ENCODE measurements around the gene GRAMD2B. TPM values are rescaled to one million over a fixed set of nuclear protein-coding genes. Genes with fewer than 3 reads are reported as not detected.

Gene GRAMD2B
- polyA plus RNA-seq, 5 donors: 9.0 to 11.5 (median 11.1) TPM

DNA sequence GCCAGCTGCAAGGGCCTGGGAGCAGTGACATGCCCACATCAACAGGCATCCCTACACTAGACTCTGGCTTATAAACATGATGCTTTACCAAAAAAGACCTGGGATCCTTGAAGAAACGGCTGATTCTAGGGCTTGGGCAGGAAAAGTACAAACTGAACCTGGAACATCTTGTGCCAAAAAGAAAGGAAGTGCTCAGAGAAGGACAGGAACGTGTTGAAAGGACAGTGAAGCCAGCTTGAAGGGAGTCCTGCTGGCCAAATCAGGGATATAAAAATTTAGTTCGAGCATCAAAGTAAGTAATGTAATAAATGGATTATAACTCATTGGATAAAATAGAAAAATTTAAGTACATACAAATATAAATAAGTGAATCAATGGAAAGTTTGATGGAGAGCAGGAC lies 113.7 kb downstream of the GRAMD2B start:
- no peak for DNase-seq

DNA sequence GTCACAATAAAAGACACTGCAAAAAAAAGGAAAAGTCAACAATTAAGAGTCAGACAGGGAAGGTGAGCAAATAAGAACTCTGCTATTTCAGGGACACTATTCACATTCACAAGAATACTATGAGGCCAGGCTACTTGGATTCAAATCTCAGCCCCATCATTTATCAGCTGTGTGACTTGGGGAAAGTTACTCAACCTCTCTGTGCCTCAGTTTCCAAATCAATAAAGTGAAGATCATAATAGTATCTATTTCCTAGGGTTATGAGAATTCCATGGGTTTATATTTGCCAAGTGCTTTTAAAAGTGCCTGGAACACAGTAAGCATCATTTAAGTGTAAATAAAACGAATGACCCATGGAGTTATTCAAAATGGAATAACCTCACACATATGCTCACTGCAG lies 115.4 kb downstream of the GRAMD2B start:
- no peak for DNase-seq

DNA sequence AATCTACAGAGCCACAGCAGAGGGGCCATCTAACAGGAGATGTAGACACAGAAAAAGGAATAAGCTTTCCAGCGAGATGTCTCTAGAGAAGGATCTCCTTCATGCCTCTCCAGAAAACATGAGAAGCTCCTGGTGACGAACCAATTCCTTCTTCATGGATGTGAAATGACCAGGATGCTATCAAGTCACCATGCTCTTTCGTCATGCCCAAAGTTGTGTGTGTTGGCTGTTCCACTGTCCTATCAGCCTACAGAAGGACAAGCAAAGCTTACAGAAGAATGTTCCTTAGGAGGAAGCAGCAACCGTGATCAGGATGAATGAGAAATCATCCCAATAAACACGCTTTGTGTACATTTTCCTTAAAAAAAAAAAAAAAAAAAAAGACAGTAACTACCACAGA lies 117.4 kb downstream of the GRAMD2B start:
- no peak for DNase-seq

DNA sequence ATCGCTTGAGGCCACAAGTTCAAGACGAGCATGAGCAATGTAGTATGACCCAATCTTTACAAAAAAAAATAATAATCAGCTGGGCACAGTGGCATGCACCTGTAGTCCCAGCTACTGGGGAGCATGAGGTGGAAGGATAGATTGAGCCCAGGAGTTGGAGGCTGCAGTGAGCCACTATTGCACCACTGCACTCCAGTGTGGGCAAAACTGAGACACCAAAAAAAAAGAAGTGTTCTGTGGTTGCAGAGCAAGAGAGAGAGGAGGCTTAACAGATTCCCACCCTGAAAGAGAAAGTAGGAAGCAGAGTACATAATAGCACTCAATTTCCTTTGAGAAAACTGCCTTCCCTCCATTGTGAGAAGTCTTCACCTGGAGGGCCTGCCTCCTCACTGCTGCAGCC lies 119.2 kb downstream of the GRAMD2B start:
- no peak for DNase-seq

DNA sequence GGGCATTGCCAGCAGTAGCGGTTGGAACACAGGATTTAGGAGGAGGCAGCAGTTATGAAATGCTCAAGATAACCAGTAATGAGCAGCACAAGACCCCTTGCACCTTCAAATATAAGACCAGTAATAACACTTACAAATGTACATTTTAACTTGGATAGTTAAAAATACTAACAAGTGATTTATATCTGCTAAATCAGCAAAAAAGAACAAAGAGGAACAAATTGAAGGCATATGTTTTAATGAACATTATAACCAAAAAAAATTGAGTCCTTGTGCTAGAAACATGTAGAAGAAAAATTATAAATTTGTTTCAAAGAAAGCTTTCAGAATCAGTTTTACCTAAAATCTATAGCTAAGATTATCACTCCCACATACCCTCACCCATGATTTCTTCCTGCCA lies 119.8 kb downstream of the GRAMD2B start:
- DNase-seq: no peak

DNA sequence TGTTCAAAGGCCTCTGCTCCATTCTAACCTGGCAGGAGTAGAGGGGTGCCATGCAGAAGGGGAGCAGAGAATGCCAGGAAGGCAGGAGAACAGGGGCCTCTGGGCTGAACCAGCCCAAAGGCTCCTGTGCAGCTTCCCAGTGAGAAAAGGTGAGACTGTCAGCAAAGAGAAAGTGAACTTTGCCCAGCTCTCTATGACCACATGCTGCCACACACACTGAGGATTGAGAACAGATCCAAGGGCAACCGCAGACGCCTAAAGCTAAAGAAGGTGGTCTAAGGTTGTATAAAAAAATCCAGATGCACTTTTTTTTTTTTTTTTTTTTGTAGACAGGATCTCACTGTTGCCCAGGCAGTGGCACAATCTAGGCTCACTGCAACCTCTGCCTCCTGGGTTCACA lies 120.5 kb downstream of the GRAMD2B start:
- DNase-seq: no peak

Other genes starting within 250 kb of the GRAMD2B start
- gene ALDH7A1, start 171.8 kb downstream of the GRAMD2B start, polyA plus RNA-seq (ENCODE audit: insufficient read depth in 1 of 5, insufficient read length in 5 of 5, low replicate concordance in 1 of 5): 100 to 1,000 TPM in 4 of 5 donors, 10 to 100 TPM in 1; 91.7 to 142 (median 124) TPM
- gene PHAX, start 177.5 kb downstream of the GRAMD2B start, polyA plus RNA-seq (ENCODE audit: insufficient read depth in 1 of 5, insufficient read length in 5 of 5, low replicate concordance in 1 of 5): 10 to 100 TPM; 48.4 to 73.5 (median 67.1) TPM

All from right lung (tissue), 5 donors.